ENCODE measurements around the gene EFNA3. TPM values are rescaled to one million over a fixed set of nuclear protein-coding genes. Genes with fewer than 3 reads are reported as not detected.
A peak's percentile ranks its signal among the peaks of the same experiment; 100 is the strongest.

Gene EFNA3
- total and polyA plus RNA-seq, 3 experiments from 2014 or later, result 0.94 to 1.4 (median 1.0) TPM

- Mint-ChIP-seq H3K27me3 (no peaks in the 10 kb centered on the region), H3K27ac (peak overlapping the region; percentile 6 to 92 (median 76)), H3K9me3 (no peaks in the 10 kb centered on the region), H3K4me3 (peak overlapping the region; percentile 82 to 98 (median 89)), H3K4me1 (peaks cover 23 to 39% (median 33%) of the 10 kb centered on the region in 3 donors), H3K36me3 (peaks cover 0 to 25% (median 8%) of the 10 kb centered on the region in 3 donors)
- DNase-seq, result peak in 1 of 5 donors; percentile 20
- peak overlapping the region; percentile 65 for H3K27ac ChIP-seq (ENCODE audit: low read depth, low read length)
- peaks cover 34% of the 10 kb centered on the region for H3K4me1 ChIP-seq (ENCODE audit: insufficient read depth, low read length)
- H3K27me3 ChIP-seq (ENCODE audit: insufficient read depth, low read length, poor library complexity, severe bottlenecking), result no peaks in the 10 kb centered on the region
- H3K9me3 ChIP-seq (ENCODE audit: low read length), result no peaks in the 10 kb centered on the region
- ChIA-PET CTCF (interaction anchor here (1.3 to 5.0 kb wide), 7 partner anchors 12 to 27 kb away, joined by 3 to 46 read pairs (median 7); partner anchors contain the start of genes ADAM15 and EFNA3), POLR2A (interaction anchor here (1.0 to 3.5 kb wide), 2 partner anchors 21 to 103 kb away, joined by 3 to 15 read pairs; no protein-coding TSS in a partner anchor)
- H3K4me3 ChIP-seq (ENCODE audit: low read length), result peak overlapping the region; percentile 88
- H3K36me3 ChIP-seq (ENCODE audit: insufficient read depth, low read length), result no peaks in the 10 kb centered on the region
Measured at GRCh38 chr1:155064111-155064831, 14.4 kb upstream of the EFNA3 start.

- H3K4me3 ChIP-seq (ENCODE audit: low read length), result no peak overlapping the region
- peaks cover 23 to 40% (median 33%) of the 10 kb centered on the region in 3 donors for H3K4me1 Mint-ChIP-seq
- H3K27ac ChIP-seq (ENCODE audit: low read depth, low read length), result no peak overlapping the region
- H3K27me3 Mint-ChIP-seq, result no peaks in the 10 kb centered on the region
- H3K4me1 ChIP-seq (ENCODE audit: insufficient read depth, low read length), result peaks cover 34% of the 10 kb centered on the region
- H3K9me3 ChIP-seq (ENCODE audit: low read length), result no peaks in the 10 kb centered on the region
- peaks cover 0 to 24% (median 8%) of the 10 kb centered on the region in 3 donors for H3K36me3 Mint-ChIP-seq
- H3K9me3 Mint-ChIP-seq, result no peaks in the 10 kb centered on the region
- CTCF ChIA-PET, result interaction anchor here (0.8 to 5.0 kb wide), 8 partner anchors 11 to 108 kb away, joined by 3 to 46 read pairs (median 6); partner anchors contain the start of genes ADAM15 and KRTCAP2
- peak overlapping the region; percentile 82 to 98 (median 89) for H3K4me3 Mint-ChIP-seq
- peak overlapping the region; percentile 6 to 92 (median 82) for H3K27ac Mint-ChIP-seq
- no peak for DNase-seq
- H3K27me3 ChIP-seq (ENCODE audit: insufficient read depth, low read length, poor library complexity, severe bottlenecking), result no peaks in the 10 kb centered on the region
- no peaks in the 10 kb centered on the region for H3K36me3 ChIP-seq (ENCODE audit: insufficient read depth, low read length)
- POLR2A ChIA-PET, result interaction anchor here (1.0 to 3.5 kb wide), 2 partner anchors 20 to 103 kb away, joined by 3 to 15 read pairs; no protein-coding TSS in a partner anchor
Measured at GRCh38 chr1:155064832-155065429, 13.7 kb upstream of the EFNA3 start.

DNA sequence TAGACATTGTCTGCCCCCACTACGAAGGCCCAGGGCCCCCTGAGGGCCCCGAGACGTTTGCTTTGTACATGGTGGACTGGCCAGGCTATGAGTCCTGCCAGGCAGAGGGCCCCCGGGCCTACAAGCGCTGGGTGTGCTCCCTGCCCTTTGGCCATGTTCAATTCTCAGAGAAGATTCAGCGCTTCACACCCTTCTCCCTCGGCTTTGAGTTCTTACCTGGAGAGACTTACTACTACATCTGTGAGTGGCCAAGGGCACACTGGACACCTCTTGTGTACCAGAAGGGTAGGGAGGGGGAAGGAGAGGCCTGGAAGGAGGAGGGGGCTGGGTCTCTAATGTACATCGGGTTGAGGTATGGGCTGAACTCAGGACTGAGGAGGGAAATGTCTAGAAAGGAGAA, 11.9 kb upstream of the EFNA3 start:
- no peaks in the 10 kb centered on the region for H3K9me3 Mint-ChIP-seq
- Histone ChIP-seq H3K27me3 (ENCODE audit: insufficient read depth, low read length, poor library complexity, severe bottlenecking) (no peaks in the 10 kb centered on the region), H3K27ac (ENCODE audit: low read depth, low read length) (no peak overlapping the region), H3K36me3 (ENCODE audit: insufficient read depth, low read length) (no peaks in the 10 kb centered on the region), H3K4me1 (ENCODE audit: insufficient read depth, low read length) (peaks cover 42% of the 10 kb centered on the region), H3K4me3 (ENCODE audit: low read length) (no peak overlapping the region), H3K9me3 (ENCODE audit: low read length) (no peaks in the 10 kb centered on the region)
- H3K27ac Mint-ChIP-seq, result no peak overlapping the region
- no peak for DNase-seq
- POLR2A ChIA-PET, result interaction anchor here (0.5 kb wide), 1 partner anchor 19 kb away, joined by 3 read pairs; no protein-coding TSS in a partner anchor
- H3K27me3 Mint-ChIP-seq, result no peaks in the 10 kb centered on the region
- peaks cover 26 to 53% (median 38%) of the 10 kb centered on the region in 3 donors for H3K4me1 Mint-ChIP-seq
- H3K4me3 Mint-ChIP-seq, result peak overlapping the region in 2 of 7 donors; percentile 28 to 43
- CTCF ChIA-PET, result interaction anchor here (1.0 to 5.0 kb wide), 3 partner anchors 16 to 22 kb away, joined by 4 to 46 read pairs (median 4); partner anchors contain the start of gene ADAM15
- peaks cover 0 to 19% (median 8%) of the 10 kb centered on the region in 3 donors for H3K36me3 Mint-ChIP-seq

GRCh38 chr1:155068599-155068998, 10.0 kb upstream of the EFNA3 start:
- no peak overlapping the region for H3K4me3 ChIP-seq (ENCODE audit: low read length)
- Mint-ChIP-seq H3K27ac (peak overlapping the region in 1 of 8 donors; percentile 77), H3K4me3 (peak overlapping the region in 1 of 7 donors; percentile 1), H3K36me3 (peaks cover 0 to 17% (median 8%) of the 10 kb centered on the region in 3 donors), H3K4me1 (peaks cover 19 to 49% (median 34%) of the 10 kb centered on the region in 3 donors), H3K9me3 (no peaks in the 10 kb centered on the region), H3K27me3 (no peaks in the 10 kb centered on the region)
- H3K36me3 ChIP-seq (ENCODE audit: insufficient read depth, low read length), result no peaks in the 10 kb centered on the region
- H3K4me1 ChIP-seq (ENCODE audit: insufficient read depth, low read length), result peaks cover 27% of the 10 kb centered on the region
- no peak for DNase-seq
- no peaks in the 10 kb centered on the region for H3K9me3 ChIP-seq (ENCODE audit: low read length)
- ChIA-PET POLR2A (interaction anchor here (0.6 kb wide), 1 partner anchor 18 kb away, joined by 5 read pairs; no protein-coding TSS in a partner anchor), CTCF (interaction anchor here (1.1 to 5.0 kb wide), 4 partner anchors 9 to 18 kb away, joined by 3 to 46 read pairs (median 8); partner anchors contain the start of gene ADAM15)
- H3K27ac ChIP-seq (ENCODE audit: low read depth, low read length), result no peak overlapping the region
- H3K27me3 ChIP-seq (ENCODE audit: insufficient read depth, low read length, poor library complexity, severe bottlenecking), result no peaks in the 10 kb centered on the region

- no peak overlapping the region for H3K4me3 ChIP-seq (ENCODE audit: low read length)
Measured at GRCh38 chr1:155069551-155070157, 9.0 kb upstream of the EFNA3 start.

DNA sequence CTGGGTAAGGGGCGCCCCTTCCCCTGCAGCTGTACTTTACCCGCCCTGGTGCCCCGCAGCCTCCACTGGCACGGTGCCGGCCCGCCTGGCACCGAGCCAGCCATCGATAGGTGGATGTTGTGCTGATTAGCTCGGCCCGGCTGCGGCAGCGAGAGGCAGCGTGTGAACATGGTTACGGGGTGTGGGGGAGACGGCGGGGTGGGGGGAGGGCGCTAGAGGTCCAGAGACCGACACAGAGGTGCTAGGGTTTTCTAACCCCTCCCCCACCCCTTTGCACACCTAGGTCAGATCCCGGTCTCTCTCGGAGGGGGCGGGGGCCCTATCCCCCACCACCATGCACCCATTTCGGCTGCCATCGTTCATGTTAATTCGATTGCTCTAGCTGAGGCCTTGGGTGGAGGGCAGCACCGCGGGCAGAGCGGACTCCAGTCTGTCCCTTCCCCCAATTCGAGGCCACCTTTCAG, 8.4 kb upstream of the EFNA3 start:
- ChIA-PET POLR2A (interaction anchor here (1.0 kb wide), 1 partner anchor 15 kb away, joined by 4 read pairs; no protein-coding TSS in a partner anchor), CTCF (interaction anchor here (1.0 to 4.7 kb wide), 6 partner anchors 9 to 25 kb away, joined by 3 to 39 read pairs (median 7); partner anchors contain the start of gene ADAM15)
- H3K27ac Mint-ChIP-seq, result peak overlapping the region in 1 of 8 donors; percentile 43
- H3K36me3 Mint-ChIP-seq, result peaks cover 0 to 16% (median 8%) of the 10 kb centered on the region in 3 donors
- Histone ChIP-seq H3K4me3 (ENCODE audit: low read length) (peak overlapping the region; percentile 74), H3K27ac (ENCODE audit: low read depth, low read length) (peak overlapping the region; percentile 24), H3K27me3 (ENCODE audit: insufficient read depth, low read length, poor library complexity, severe bottlenecking) (no peaks in the 10 kb centered on the region), H3K4me1 (ENCODE audit: insufficient read depth, low read length) (peaks cover 20% of the 10 kb centered on the region), H3K9me3 (ENCODE audit: low read length) (no peaks in the 10 kb centered on the region), H3K36me3 (ENCODE audit: insufficient read depth, low read length) (no peaks in the 10 kb centered on the region)
- H3K4me1 Mint-ChIP-seq, result peaks cover 14 to 42% (median 29%) of the 10 kb centered on the region in 3 donors
- H3K27me3 Mint-ChIP-seq, result no peaks in the 10 kb centered on the region
- peak overlapping the region in 3 of 7 donors; percentile 32 to 56 (median 52) for H3K4me3 Mint-ChIP-seq
- DNase-seq, result no peak
- H3K9me3 Mint-ChIP-seq, result no peaks in the 10 kb centered on the region

More at GRCh38 chr1:155069551-155070157, 9.0 kb upstream of the EFNA3 start:
- Mint-ChIP-seq H3K4me1 (peaks cover 16 to 47% (median 33%) of the 10 kb centered on the region in 3 donors), H3K4me3 (no peak overlapping the region), H3K9me3 (no peaks in the 10 kb centered on the region), H3K27ac (no peak overlapping the region), H3K36me3 (peaks cover 0 to 16% (median 8%) of the 10 kb centered on the region in 3 donors), H3K27me3 (no peaks in the 10 kb centered on the region)
- POLR2A ChIA-PET, result no interaction called here
- no peaks in the 10 kb centered on the region for H3K36me3 ChIP-seq (ENCODE audit: insufficient read depth, low read length)
- H3K27me3 ChIP-seq (ENCODE audit: insufficient read depth, low read length, poor library complexity, severe bottlenecking), result no peaks in the 10 kb centered on the region
- peaks cover 24% of the 10 kb centered on the region for H3K4me1 ChIP-seq (ENCODE audit: insufficient read depth, low read length)
- no peaks in the 10 kb centered on the region for H3K9me3 ChIP-seq (ENCODE audit: low read length)
- CTCF ChIA-PET, result interaction anchor here (1.3 to 4.7 kb wide), 5 partner anchors 8 to 24 kb away, joined by 5 to 39 read pairs (median 8); partner anchors contain the start of gene ADAM15
- no peak overlapping the region for H3K27ac ChIP-seq (ENCODE audit: low read depth, low read length)
- no peak for DNase-seq
